Mammary epithelial cell (primary cell): ENCODE results near the gene LYZL1.

Experiments
- EZH2 ChIP-seq: IDR thresholded peaks from 2 replicates; pipeline ENCODE4 v1.6.1; 2012; ENCODE audit warnings: low read length, inconsistent platforms, borderline replicate concordance
- TF ChIP-seq, protein P1 (sequence below), 2 donors: IDR thresholded peaks in 1 of 2; conservative IDR thresholded peaks in 1 of 2; 2 replicates each; pipeline ENCODE4 v1.5.1; 2011 to 2012; ENCODE audit warnings: inconsistent platforms in 2 of 2, low read length in 2 of 2, mild to moderate bottlenecking in 2 of 2, control low read depth in 1 of 2, low read depth in 1 of 2; ENCODE audit not compliant: insufficient read depth in 1 of 2; ENCODE audit errors: extremely low read depth in 1 of 2

DNA sequence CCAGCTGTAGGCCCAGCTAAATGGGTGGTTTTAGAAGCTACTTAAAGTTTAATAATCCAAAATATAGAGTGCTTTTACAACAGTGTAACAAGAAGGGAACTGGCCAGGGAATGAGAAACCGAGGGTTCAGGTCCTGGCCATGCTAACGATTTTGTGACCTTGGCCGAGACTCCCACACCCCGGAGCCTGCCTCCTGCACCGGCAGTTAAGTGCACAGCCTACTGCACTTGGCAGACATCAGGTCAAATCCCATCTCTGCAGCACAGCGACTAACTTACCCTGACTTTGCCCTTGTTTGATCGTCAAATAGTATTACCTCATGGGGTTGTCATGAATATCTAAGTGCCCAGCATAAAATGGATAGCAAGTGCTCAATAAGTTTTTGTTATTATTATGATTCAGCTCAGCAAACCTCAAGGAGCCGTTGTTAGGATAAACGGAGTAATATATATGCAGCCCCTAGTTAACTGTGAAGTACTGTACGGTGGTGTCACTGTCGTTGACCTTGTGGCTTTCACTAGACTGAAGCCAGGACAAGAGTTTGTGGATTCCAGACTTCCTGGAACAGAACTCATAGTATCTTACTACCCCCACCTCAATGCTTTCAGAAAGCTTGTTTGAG lies 35.5 kb downstream of the LYZL1 start:
- TF ChIP-seq, protein P1, sequence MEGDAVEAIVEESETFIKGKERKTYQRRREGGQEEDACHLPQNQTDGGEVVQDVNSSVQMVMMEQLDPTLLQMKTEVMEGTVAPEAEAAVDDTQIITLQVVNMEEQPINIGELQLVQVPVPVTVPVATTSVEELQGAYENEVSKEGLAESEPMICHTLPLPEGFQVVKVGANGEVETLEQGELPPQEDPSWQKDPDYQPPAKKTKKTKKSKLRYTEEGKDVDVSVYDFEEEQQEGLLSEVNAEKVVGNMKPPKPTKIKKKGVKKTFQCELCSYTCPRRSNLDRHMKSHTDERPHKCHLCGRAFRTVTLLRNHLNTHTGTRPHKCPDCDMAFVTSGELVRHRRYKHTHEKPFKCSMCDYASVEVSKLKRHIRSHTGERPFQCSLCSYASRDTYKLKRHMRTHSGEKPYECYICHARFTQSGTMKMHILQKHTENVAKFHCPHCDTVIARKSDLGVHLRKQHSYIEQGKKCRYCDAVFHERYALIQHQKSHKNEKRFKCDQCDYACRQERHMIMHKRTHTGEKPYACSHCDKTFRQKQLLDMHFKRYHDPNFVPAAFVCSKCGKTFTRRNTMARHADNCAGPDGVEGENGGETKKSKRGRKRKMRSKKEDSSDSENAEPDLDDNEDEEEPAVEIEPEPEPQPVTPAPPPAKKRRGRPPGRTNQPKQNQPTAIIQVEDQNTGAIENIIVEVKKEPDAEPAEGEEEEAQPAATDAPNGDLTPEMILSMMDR (conservative IDR thresholded peaks at IDR 0.05 in 1 of 2, IDR thresholded peaks at IDR 0.05 in 1 of 2; ENCODE audit: extremely low read depth in 1 of 2, insufficient read depth in 1 of 2, low read depth in 1 of 2, low read length in 2 of 2) = no peak
- no peak for TF ChIP-seq EZH2
